Tibial nerve (tissue), 4 donors: ENCODE data around the gene ZGLP1. TPM values are rescaled to one million over a fixed set of nuclear protein-coding genes. Genes with fewer than 3 reads are reported as not detected.
A peak's percentile ranks its signal among the peaks of the same experiment; 100 is the strongest.

ENCODE experiments used
- DNase-seq, 2 donors: peaks; one replicate each; pipeline ENCODE4 v3.0.0-alpha.2; 2019; ENCODE audit warnings: low spot score in 2 of 2
- H3K27ac ChIP-seq, 4 donors: fragments of 200-600 bp; sonication (generic) in 3 of 4; one replicate each; pipeline ENCODE4 v1.5.1; 2017 to 2019; ENCODE audit warnings: mild to moderate bottlenecking in 1 of 4
- H3K27me3 ChIP-seq, 2 donors: fragments of 200-600 bp; sonication (generic) in 1 of 2; one replicate each; pipeline versions ENCODE4 v1.5.1 to v1.6.0; 2017 to 2019
- H3K36me3 ChIP-seq, 3 donors: fragments of 200-600 bp; sonication (generic); one replicate each; pipeline ENCODE4 v1.5.1; 2018 to 2019
- H3K4me1 ChIP-seq, 4 donors: fragments of 200-600 bp; sonication (generic) in 3 of 4; one replicate each; pipeline ENCODE4 v1.5.1; 2017 to 2019
- H3K4me3 ChIP-seq, 4 donors: fragments of 200-600 bp; sonication (generic) in 3 of 4; one replicate each; pipeline ENCODE4 v1.5.1; 2017 to 2019; ENCODE audit warnings: mild to moderate bottlenecking in 1 of 4, moderate library complexity in 1 of 4
- H3K9me3 ChIP-seq, 4 donors: fragments of 200-600 bp; sonication (generic) in 3 of 4; one replicate each; pipeline ENCODE4 v1.5.1; 2017 to 2019
- EP300 ChIP-seq, 2 donors: sonication (generic); formaldehyde crosslinking; IDR thresholded peaks; one replicate each; pipeline ENCODE4 v1.6.1; 2017; ENCODE audit warnings: antibody characterized with exemption in 2 of 2, mild to moderate bottlenecking in 1 of 2
- POLR2A ChIP-seq, 2 donors: fragments of 450-650 bp; IDR thresholded peaks; one replicate each; pipeline ENCODE4 v1.6.1; 2017; ENCODE audit warnings: antibody characterized with exemption in 2 of 2, mild to moderate bottlenecking in 2 of 2, moderate library complexity in 2 of 2
- WGBS, 2 donors: methylation state at CpG; one replicate each; pipeline ENCODE4 v1.1.5; 2018; 5-methylcytosine and 5-hydroxymethylcytosine counted together
- total RNA-seq, 4 donors: library from RNA; depleted of rRNA; stranded (reverse); fragments of >200 nt; gene quantifications; one replicate each; pipeline ENCODE4 v1.1.0, GENCODE V29; 2016
- TF ChIP-seq, protein P1 (sequence below), 5 experiments: fragments of 200-600 bp in 3 of 5; fragments of 450-650 bp in 2 of 5; sonication (generic) in 3 of 5; IDR thresholded peaks; one replicate each; pipeline ENCODE4 v1.5.1; 2016 to 2019; ENCODE audit warnings: antibody characterized with exemption in 5 of 5, mild to moderate bottlenecking in 3 of 5, moderate library complexity in 2 of 5

The ZGLP1 gene
- total RNA-seq, 4 donors from 2014 or later, result 2.9 to 4.5 (median 3.5) TPM

DNA sequence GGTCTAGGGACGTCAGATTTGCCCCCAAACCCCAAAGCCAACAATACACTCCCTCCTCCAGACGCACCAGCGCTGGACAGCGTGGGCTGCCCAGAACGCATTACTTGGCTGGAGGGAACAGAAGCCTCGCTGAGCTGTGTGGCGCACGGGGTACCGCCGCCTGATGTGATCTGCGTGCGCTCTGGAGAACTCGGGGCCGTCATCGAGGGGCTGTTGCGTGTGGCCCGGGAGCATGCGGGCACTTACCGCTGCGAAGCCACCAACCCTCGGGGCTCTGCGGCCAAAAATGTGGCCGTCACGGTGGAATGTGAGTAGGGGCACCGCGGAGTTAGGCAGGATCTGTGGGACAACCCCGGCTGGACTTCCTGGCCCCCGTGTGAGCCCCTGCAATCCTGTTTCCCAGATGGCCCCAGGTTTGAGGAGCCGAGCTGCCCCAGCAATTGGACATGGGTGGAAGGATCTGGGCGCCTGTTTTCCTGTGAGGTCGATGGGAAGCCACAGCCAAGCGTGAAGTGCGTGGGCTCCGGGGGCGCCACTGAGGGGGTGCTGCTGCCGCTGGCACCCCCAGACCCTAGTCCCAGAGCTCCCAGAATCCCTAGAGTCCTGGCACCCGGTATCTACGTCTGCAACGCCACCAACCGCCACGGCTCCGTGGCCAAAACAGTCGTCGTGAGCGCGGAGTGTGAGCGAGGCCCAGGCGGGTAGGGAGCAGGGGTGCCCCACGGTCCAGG is 15.8 kb downstream of the ZGLP1 start:
- Histone ChIP-seq H3K27me3 (peaks cover 3 to 97% of the 10 kb centered on the region in 2 donors), H3K4me3 (no peak overlapping the region), H3K9me3 (no peaks in the 10 kb centered on the region), H3K27ac (no peak overlapping the region), H3K36me3 (no peaks in the 10 kb centered on the region), H3K4me1 (peaks cover 0 to 74% (median 41%) of the 10 kb centered on the region in 4 donors)
- TF ChIP-seq, protein P1, sequence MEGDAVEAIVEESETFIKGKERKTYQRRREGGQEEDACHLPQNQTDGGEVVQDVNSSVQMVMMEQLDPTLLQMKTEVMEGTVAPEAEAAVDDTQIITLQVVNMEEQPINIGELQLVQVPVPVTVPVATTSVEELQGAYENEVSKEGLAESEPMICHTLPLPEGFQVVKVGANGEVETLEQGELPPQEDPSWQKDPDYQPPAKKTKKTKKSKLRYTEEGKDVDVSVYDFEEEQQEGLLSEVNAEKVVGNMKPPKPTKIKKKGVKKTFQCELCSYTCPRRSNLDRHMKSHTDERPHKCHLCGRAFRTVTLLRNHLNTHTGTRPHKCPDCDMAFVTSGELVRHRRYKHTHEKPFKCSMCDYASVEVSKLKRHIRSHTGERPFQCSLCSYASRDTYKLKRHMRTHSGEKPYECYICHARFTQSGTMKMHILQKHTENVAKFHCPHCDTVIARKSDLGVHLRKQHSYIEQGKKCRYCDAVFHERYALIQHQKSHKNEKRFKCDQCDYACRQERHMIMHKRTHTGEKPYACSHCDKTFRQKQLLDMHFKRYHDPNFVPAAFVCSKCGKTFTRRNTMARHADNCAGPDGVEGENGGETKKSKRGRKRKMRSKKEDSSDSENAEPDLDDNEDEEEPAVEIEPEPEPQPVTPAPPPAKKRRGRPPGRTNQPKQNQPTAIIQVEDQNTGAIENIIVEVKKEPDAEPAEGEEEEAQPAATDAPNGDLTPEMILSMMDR (IDR thresholded peaks at IDR 0.05), result no peak
- TF ChIP-seq EP300 (IDR thresholded peaks at IDR 0.05) (no peak), POLR2A (IDR thresholded peaks at IDR 0.05) (no peak)
- WGBS, 2 donors, result 17 to 24% methylated on average over 40 to 43 of the region's 49 CpGs
- no peak for DNase-seq

DNA sequence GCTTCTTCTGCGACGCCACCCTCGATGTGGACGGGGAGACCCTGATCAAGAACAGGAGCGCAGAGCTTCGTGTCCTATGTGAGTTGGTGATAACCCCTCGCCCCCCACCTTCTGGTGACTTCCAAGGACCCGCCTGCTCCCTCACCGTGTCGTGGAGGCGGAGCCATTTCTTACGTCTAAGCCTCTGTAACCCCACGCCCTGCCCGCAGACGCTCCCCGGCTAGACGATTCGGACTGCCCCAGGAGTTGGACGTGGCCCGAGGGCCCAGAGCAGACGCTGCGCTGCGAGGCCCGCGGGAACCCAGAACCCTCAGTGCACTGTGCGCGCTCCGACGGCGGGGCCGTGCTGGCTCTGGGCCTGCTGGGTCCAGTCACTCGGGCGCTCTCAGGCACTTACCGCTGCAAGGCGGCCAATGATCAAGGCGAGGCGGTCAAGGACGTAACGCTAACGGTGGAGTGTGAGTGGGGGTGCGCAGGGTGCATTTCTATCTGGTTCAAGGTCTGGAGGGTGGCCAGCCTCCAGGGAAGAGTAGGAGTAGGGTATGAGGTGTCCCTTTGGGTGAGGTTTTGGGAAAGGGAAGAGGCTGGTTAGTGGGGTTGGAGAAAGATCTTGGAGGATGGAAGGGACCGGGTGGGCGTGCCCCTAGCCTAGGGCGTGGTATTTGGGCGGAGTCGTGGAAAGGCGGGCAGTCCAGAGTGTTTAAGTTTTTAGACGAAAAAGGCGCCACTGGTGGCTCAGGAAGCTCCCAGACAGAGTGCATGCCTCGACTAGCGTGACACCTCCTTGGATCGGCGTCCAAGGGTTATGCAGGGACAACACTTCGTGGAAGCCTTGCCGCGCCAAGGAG is 16.6 kb downstream of the ZGLP1 start:
- Histone ChIP-seq H3K9me3 (no peaks in the 10 kb centered on the region), H3K36me3 (no peaks in the 10 kb centered on the region), H3K27me3 (peaks cover 3 to 97% of the 10 kb centered on the region in 2 donors), H3K4me3 (peak overlapping the region in 2 of 4 donors; percentile 14 to 43), H3K4me1 (peaks cover 0 to 82% (median 48%) of the 10 kb centered on the region in 4 donors), H3K27ac (no peak overlapping the region)
- WGBS, 2 donors, result 18 to 24% methylated on average over 23 to 31 of the region's 56 CpGs
- DNase-seq, result no peak
- TF ChIP-seq EP300 (IDR thresholded peaks at IDR 0.05) (no peak), POLR2A (IDR thresholded peaks at IDR 0.05) (no peak)
- TF ChIP-seq, protein P1 (IDR thresholded peaks at IDR 0.05), result no peak

DNA sequence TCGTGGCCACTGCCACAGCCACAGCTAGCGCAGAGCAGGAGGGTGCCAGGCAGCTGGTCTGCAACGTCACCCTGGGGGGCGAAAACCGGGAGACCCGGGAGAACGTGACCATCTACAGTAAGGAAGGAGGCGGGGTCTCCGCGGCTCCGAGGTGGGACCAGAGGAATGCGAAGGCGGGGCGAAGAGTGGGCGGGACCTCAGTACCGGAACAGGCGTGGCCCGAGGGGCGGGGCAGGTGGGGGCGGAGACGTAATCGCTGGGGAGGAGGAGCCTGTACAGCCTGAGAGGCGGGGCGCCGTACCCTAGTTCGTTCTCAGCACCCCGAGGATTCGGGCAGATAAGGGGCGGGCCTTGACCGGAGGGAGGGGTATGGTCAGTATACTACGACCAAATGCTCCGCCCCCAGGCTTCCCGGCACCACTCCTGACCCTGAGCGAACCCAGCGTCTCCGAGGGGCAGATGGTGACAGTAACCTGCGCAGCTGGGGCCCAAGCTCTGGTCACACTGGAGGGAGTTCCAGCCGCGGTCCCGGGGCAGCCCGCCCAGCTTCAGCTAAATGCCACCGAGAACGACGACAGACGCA is 17.3 kb downstream of the ZGLP1 start:
- TF ChIP-seq, protein P1 (IDR thresholded peaks at IDR 0.05), result no peak
- TF ChIP-seq POLR2A (IDR thresholded peaks at IDR 0.05), result no peak
- TF ChIP-seq EP300 (IDR thresholded peaks at IDR 0.05), result no peak
- peak overlapping the region in 3 of 4 donors; percentile 0 to 43 (median 19) for H3K4me3 ChIP-seq
- H3K4me1 ChIP-seq, result peaks cover 0 to 89% (median 52%) of the 10 kb centered on the region in 4 donors
- no peaks in the 10 kb centered on the region for H3K36me3 ChIP-seq
- H3K9me3 ChIP-seq, result no peaks in the 10 kb centered on the region
- DNase-seq, result peak; percentile 47 to 61
- 2 to 3% methylated on average over 34 to 41 of the region's 45 CpGs for WGBS, 2 donors
- no peak overlapping the region for H3K27ac ChIP-seq
- H3K27me3 ChIP-seq, result peaks cover 3 to 97% of the 10 kb centered on the region in 2 donors

DNA sequence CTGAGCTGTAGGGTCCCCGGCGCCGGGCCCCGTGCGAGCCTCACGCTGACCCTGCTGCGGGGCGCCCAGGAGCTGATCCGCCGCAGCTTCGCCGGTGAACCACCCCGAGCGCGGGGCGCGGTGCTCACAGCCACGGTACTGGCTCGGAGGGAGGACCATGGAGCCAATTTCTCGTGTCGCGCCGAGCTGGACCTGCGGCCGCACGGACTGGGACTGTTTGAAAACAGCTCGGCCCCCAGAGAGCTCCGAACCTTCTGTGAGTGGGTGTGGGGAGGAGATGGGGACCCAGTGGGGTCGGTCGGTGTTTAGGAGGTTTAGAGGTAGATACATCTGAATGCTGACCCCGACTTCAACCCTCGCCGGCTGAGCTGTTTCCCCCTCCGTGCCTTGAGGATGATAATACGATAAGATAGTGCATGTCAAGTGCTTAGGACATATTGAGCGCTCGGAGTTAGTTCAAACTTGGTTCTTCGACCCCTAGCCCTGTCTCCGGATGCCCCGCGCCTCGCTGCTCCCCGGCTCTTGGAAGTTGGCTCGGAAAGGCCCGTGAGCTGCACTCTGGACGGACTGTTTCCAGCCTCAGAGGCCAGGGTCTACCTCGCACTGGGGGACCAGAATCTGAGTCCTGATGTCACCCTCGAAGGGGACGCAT is 17.9 kb downstream of the ZGLP1 start:
- Histone ChIP-seq H3K4me3 (peak overlapping the region; percentile 0 to 43 (median 25)), H3K27me3 (peaks cover 3 to 97% of the 10 kb centered on the region in 2 donors), H3K9me3 (no peaks in the 10 kb centered on the region), H3K36me3 (no peaks in the 10 kb centered on the region), H3K27ac (no peak overlapping the region), H3K4me1 (peaks cover 0 to 95% (median 57%) of the 10 kb centered on the region in 4 donors)
- no peak for DNase-seq
- WGBS, 2 donors, result 2 to 3% methylated on average over 8 to 37 of the region's 49 CpGs
- TF ChIP-seq POLR2A (IDR thresholded peaks at IDR 0.05), result no peak
- TF ChIP-seq, protein P1 (IDR thresholded peaks at IDR 0.05), result no peak
- no peak for TF ChIP-seq EP300 (IDR thresholded peaks at IDR 0.05)
